K562 (cell line): Measurements from ENCODE around the gene TRNAU1AP. TPM values are rescaled to one million over a fixed set of nuclear protein-coding genes. Genes with fewer than 3 reads are reported as not detected.
A peak's percentile ranks its signal among the peaks of the same experiment; 100 is the strongest.

ENCODE experiments used
- CEBPB ChIP-seq: fragments of 450-650 bp; IDR thresholded peaks from 2 replicates; pipeline ENCODE4 v1.6.1; 2016; ENCODE audit warnings: missing genetic modification characterization, missing compliant biosample characterization
- EGR1 ChIP-seq: fragments of 450-650 bp; conservative IDR thresholded peaks from 2 replicates; pipeline ENCODE4 v1.6.1; 2017; ENCODE audit warnings: mild to moderate bottlenecking
- FOXA1 ChIP-seq: fragments of 450-650 bp; IDR thresholded peaks from 2 replicates; pipeline ENCODE4 v1.6.1; 2016; ENCODE audit warnings: mild to moderate bottlenecking, borderline replicate concordance
- FOXK2 ChIP-seq, 2 experiments: fragments of 450-650 bp; IDR thresholded peaks in 1 of 2; conservative IDR thresholded peaks in 1 of 2; 2 replicates each; pipeline ENCODE4 v1.6.1; 2016; ENCODE audit warnings: low read depth in 2 of 2, mild to moderate bottlenecking in 1 of 2
- ILK ChIP-seq: fragments of 450-650 bp; IDR thresholded peaks from 2 replicates; pipeline ENCODE4 v1.6.1; 2016; ENCODE audit warnings: missing genetic modification characterization, low read depth, mild to moderate bottlenecking, missing compliant biosample characterization, moderate library complexity, borderline replicate concordance
- KAT7 ChIP-seq: sonication (generic); formaldehyde crosslinking; IDR thresholded peaks from 2 replicates; pipeline ENCODE4 v1.8.0; 2022; ENCODE audit warnings: missing genetic modification reagents, mild to moderate bottlenecking, borderline replicate concordance
- MAFK ChIP-seq: IDR thresholded peaks from 2 replicates; pipeline ENCODE4 v1.6.1; 2011; ENCODE audit warnings: low read length, improper control_type of control experiment
- MCM5 ChIP-seq: fragments of 450-650 bp; IDR thresholded peaks from 2 replicates; pipeline ENCODE4 v1.6.1; 2016; ENCODE audit warnings: low read depth
- MITF ChIP-seq: IDR thresholded peaks from 2 replicates; pipeline ENCODE4 v1.6.1; 2014; ENCODE audit warnings: antibody characterized with exemption
- MTA3 ChIP-seq: fragments of 450-650 bp; formaldehyde crosslinking; IDR thresholded peaks from 2 replicates; pipeline ENCODE4 v1.6.1; 2017; ENCODE audit warnings: mild to moderate bottlenecking, borderline replicate concordance
- NONO ChIP-seq, 2 experiments: fragments of 200-400 bp in 1 of 2; fragments of 450-650 bp in 1 of 2; formaldehyde crosslinking in 1 of 2; IDR thresholded peaks; 2 replicates each; pipeline ENCODE4 v1.6.1; 2017; ENCODE audit warnings: low read depth in 2 of 2, mild to moderate bottlenecking in 2 of 2, moderate library complexity in 2 of 2, low read length in 1 of 2
- PHB ChIP-seq: fragments of 250-450 bp; sonication (Bioruptor Pico); IDR thresholded peaks from 2 replicates; pipeline ENCODE4 v1.5.0; 2021
- SMARCE1 ChIP-seq: fragments of 450-650 bp; IDR thresholded peaks from 2 replicates; pipeline ENCODE4 v1.7.1; 2016; ENCODE audit warnings: mild to moderate bottlenecking
- SRSF9 ChIP-seq: fragments of 200-400 bp; formaldehyde crosslinking; IDR thresholded peaks from 2 replicates; pipeline ENCODE4 v1.6.1; 2017; ENCODE audit warnings: low read depth, low read length, borderline replicate concordance
- TRIM28 ChIP-seq: fragments of 450-650 bp; IDR thresholded peaks from 2 replicates; pipeline ENCODE4 v1.6.1; 2017
- TSC22D4 ChIP-seq: fragments of 450-650 bp; IDR thresholded peaks from 2 replicates; pipeline ENCODE4 v1.6.1; 2016; ENCODE audit warnings: missing genetic modification characterization, missing biosample characterization, control low read depth
- ZEB2 ChIP-seq: fragments of 450-650 bp; IDR thresholded peaks from 2 replicates; pipeline ENCODE4 v1.6.1; 2016
- ZNF146 ChIP-seq: IDR thresholded peaks from one replicate; pipeline ENCODE4 v1.6.1; 2018; ENCODE audit warnings: missing compliant biosample characterization; ENCODE audit not compliant: unreplicated experiment
- ZNF175 ChIP-seq: fragments of 200-800 bp; sonication (Bioruptor generic); IDR thresholded peaks from 2 replicates; pipeline ENCODE4 v1.6.1; 2016; ENCODE audit warnings: low read depth, mild to moderate bottlenecking, missing genetic modification characterization, missing compliant biosample characterization
- polyA plus RNA-seq, 8 experiments: library from polyadenylated mRNA; depleted of rRNA in 4 of 8; stranded (reverse) in 5 of 8; unstranded in 3 of 8; fragments of >200 nt; fragmentation: Nextera tagmentation in 2 of 8; fragmentation: Illumina TruSeq in 1 of 8; extraction: Ambion mirVana in 2 of 8; extraction: Trizol in 1 of 8; gene quantifications; 2 replicates each; pipeline versions ENCODE4 v1.2.1 to v1.2.3, GENCODE V29; 2011 to 2014; ENCODE audit warnings: inconsistent platforms in 1 of 8, missing spikeins in 1 of 8
- total RNA-seq, 7 experiments: library from RNA; depleted of rRNA in 6 of 7; stranded (reverse); fragments of >200 nt in 6 of 7; fragmentation: Illumina TruSeq in 2 of 7; extraction: Trizol in 2 of 7; gene quantifications; 2 replicates each; pipeline versions ENCODE4 v1.2.1 to v1.2.3, GENCODE V29; 2011 to 2021; ENCODE audit warnings: low replicate concordance in 1 of 7
- TF ChIP-seq, protein P1 (sequence below), 2 experiments: fragments of 450-650 bp in 1 of 2; sonication (generic) in 1 of 2; formaldehyde crosslinking in 1 of 2; IDR thresholded peaks; 2 replicates each; pipeline versions ENCODE4 v1.7.1 to v1.9.0; 2016 to 2022; ENCODE audit warnings: inconsistent platforms in 1 of 2, mild to moderate bottlenecking in 1 of 2, missing genetic modification reagents in 1 of 2

TRNAU1AP gene
- total and polyA plus RNA-seq, 9 of the 15 experiments (the other 6 are each of a cell fraction or from before 2014, with no cell fraction given) = 34.9 to 110 (median 46.3) TPM

DNA sequence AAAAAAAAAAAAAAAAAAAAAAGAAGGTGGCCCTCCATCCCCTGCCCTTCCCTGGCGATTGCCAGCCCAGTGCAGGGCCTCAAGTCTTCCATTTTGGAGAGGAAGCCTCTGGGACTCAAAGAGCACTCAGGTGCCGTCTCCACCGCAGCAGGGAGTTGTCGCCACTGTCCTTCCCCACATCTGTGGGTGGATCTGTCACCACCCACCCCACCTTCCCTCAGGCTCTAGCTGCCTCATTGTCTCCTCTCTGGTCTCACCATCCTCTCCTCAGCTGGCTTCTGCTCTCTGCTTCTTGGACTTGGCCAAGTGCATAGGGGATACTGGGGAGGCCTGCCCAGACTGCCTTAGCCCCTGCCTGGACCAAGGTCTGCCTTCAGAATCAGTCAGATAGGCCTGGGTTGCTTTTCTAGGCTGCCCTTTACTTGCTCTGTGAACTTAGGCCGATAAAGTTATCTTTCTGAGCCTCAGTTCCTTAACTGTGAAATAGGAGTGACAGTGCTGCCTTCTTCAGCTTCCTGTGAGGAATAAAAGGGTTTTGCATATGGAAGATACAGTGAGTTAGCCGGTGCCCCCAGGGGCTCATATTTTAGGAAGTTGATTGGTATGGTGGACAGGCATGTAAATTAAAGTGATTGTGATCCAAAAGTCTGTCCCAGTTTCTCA, 31.3 kb upstream of the TRNAU1AP start (continued):
- TF ChIP-seq TSC22D4 (tag) (no peak), MTA3 (peak; percentile 26; the same call in 1 of the 2 replicates), FOXK2 (conservative IDR thresholded peaks at IDR 0.05 in 1 of 2, IDR thresholded peaks at IDR 0.05 in 1 of 2; ENCODE audit: low read depth in 2 of 2) (no peak), ZEB2 (0 out of 2 replicates have a peak, but pooled peaks have one; percentile 31), FOXA1 (no peak), MAFK (no peak), MCM5 (no peak), ILK (tag) (no peak), KAT7 (CRISPR knock-in tag) (no peak), SRSF9 (no peak), EGR1 (peak; percentile 71), TRIM28 (no peak), SMARCE1 (no peak), NONO (IDR thresholded peaks at IDR 0.05; ENCODE audit: low read depth in 2 of 2, low read length in 1 of 2) (no peak), CEBPB (tag) (no peak), ZNF175 (no peak), MITF (no peak), PHB (CRISPR knock-in tag) (no peak), ZNF146 (no peak)
- TF ChIP-seq, protein P1, sequence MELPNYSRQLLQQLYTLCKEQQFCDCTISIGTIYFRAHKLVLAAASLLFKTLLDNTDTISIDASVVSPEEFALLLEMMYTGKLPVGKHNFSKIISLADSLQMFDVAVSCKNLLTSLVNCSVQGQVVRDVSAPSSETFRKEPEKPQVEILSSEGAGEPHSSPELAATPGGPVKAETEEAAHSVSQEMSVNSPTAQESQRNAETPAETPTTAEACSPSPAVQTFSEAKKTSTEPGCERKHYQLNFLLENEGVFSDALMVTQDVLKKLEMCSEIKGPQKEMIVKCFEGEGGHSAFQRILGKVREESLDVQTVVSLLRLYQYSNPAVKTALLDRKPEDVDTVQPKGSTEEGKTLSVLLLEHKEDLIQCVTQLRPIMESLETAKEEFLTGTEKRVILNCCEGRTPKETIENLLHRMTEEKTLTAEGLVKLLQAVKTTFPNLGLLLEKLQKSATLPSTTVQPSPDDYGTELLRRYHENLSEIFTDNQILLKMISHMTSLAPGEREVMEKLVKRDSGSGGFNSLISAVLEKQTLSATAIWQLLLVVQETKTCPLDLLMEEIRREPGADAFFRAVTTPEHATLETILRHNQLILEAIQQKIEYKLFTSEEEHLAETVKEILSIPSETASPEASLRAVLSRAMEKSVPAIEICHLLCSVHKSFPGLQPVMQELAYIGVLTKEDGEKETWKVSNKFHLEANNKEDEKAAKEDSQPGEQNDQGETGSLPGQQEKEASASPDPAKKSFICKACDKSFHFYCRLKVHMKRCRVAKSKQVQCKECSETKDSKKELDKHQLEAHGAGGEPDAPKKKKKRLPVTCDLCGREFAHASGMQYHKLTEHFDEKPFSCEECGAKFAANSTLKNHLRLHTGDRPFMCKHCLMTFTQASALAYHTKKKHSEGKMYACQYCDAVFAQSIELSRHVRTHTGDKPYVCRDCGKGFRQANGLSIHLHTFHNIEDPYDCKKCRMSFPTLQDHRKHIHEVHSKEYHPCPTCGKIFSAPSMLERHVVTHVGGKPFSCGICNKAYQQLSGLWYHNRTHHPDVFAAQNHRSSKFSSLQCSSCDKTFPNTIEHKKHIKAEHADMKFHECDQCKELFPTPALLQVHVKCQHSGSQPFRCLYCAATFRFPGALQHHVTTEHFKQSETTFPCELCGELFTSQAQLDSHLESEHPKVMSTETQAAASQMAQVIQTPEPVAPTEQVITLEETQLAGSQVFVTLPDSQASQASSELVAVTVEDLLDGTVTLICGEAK (IDR thresholded peaks at IDR 0.05) = peak; percentile 44; the same call in 1 of the 2 replicates
- TF ChIP-seq, protein P1 (CRISPR knock-in tag; IDR thresholded peaks at IDR 0.05) = no peak
